Parathyroid adenoma (tissue), 2 donors: Measurements from ENCODE around the gene ADCY6.

Source experiments
- H2AFZ ChIP-seq: fragments of 300-600 bp; sonication (generic); one replicate; pipeline ENCODE4 v1.7.0; 2017; ENCODE audit warnings: antibody characterized with exemption, mild to moderate bottlenecking
- H3K27ac ChIP-seq: fragments of 300-600 bp; sonication (generic); one replicate; pipeline ENCODE4 v1.7.0; 2017
- H3K27me3 ChIP-seq: fragments of 300-600 bp; sonication (generic); one replicate; pipeline ENCODE4 v1.7.0; 2017; ENCODE audit warnings: low read length; ENCODE audit not compliant: control insufficient read depth, insufficient read depth
- H3K36me3 ChIP-seq: fragments of 300-600 bp; sonication (generic); one replicate; pipeline ENCODE4 v1.7.0; 2017; ENCODE audit warnings: low read length; ENCODE audit not compliant: control insufficient read depth, insufficient read depth
- H3K4me1 ChIP-seq: fragments of 300-600 bp; sonication (generic); one replicate; pipeline ENCODE4 v1.7.0; 2017; ENCODE audit warnings: control low read depth
- H3K4me2 ChIP-seq: fragments of 300-600 bp; sonication (generic); one replicate; pipeline ENCODE4 v1.7.0; 2017; ENCODE audit warnings: low read length
- H3K4me3 ChIP-seq: fragments of 300-600 bp; sonication (generic); one replicate; pipeline ENCODE4 v1.7.0; 2017; ENCODE audit warnings: low read depth, low read length
- H3K79me2 ChIP-seq: fragments of 300-600 bp; sonication (generic); one replicate; pipeline ENCODE4 v1.7.0; 2017; ENCODE audit warnings: control low read depth
- H3K9ac ChIP-seq: fragments of 300-600 bp; sonication (generic); one replicate; pipeline ENCODE4 v1.7.0; 2017; ENCODE audit warnings: mild to moderate bottlenecking
- H3K9me3 ChIP-seq: fragments of 300-600 bp; sonication (generic); one replicate; pipeline ENCODE4 v1.7.0; 2017; ENCODE audit warnings: low read length; ENCODE audit not compliant: control insufficient read depth
- TF ChIP-seq, protein P1 (sequence below): fragments of 300-600 bp; sonication (generic); IDR thresholded peaks from one replicate; pipeline ENCODE4 v1.7.0; 2017; ENCODE audit warnings: antibody characterized with exemption, mild to moderate bottlenecking
- donor health status: primary hyperparathyroidism.

ADCY6 gene

DNA sequence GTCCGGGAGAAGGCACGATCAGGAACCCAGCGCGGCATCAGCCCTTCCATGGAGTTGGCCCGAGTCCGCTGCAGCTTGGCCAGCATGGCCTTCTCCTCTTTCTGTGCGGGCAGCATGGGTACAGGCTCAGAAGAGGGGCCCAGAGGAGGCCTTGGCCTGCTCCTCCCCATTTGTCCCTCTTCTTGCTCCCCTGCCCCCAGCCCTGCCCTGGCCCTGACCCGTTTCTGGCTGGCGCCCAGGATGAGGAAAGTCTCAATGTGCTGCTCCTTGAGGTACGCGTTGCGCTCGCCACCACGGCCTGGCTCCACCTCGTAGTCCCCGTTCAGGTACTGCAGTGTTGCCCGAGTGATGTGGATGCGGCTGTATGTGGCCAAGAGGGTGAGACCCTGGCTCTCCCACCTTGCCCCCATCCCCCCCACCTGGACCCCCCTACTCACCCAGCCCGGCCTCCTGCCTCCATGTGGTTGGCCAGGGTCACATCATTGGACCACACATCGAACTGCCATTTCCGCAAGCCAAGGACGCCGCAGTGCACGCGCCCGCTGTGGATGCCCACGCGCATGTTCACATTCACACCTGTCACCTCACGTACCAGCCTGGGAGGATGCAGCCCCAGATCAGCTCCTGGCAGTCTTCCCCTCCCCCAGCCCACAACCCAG lies 12.8 kb downstream of the ADCY6 start:
- no peaks in the 10 kb centered on the region for H3K9me3 ChIP-seq
- TF ChIP-seq, protein P1, sequence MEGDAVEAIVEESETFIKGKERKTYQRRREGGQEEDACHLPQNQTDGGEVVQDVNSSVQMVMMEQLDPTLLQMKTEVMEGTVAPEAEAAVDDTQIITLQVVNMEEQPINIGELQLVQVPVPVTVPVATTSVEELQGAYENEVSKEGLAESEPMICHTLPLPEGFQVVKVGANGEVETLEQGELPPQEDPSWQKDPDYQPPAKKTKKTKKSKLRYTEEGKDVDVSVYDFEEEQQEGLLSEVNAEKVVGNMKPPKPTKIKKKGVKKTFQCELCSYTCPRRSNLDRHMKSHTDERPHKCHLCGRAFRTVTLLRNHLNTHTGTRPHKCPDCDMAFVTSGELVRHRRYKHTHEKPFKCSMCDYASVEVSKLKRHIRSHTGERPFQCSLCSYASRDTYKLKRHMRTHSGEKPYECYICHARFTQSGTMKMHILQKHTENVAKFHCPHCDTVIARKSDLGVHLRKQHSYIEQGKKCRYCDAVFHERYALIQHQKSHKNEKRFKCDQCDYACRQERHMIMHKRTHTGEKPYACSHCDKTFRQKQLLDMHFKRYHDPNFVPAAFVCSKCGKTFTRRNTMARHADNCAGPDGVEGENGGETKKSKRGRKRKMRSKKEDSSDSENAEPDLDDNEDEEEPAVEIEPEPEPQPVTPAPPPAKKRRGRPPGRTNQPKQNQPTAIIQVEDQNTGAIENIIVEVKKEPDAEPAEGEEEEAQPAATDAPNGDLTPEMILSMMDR, result no peak
- no peak overlapping the region for H3K9ac ChIP-seq
- H3K27ac ChIP-seq, result no peak overlapping the region
- no peaks in the 10 kb centered on the region for H3K4me1 ChIP-seq
- no peaks in the 10 kb centered on the region for H3K79me2 ChIP-seq
- H3K4me3 ChIP-seq, result no peak overlapping the region
- no peak overlapping the region for H2AFZ ChIP-seq
- H3K4me2 ChIP-seq, result no peak overlapping the region
- no peaks in the 10 kb centered on the region for H3K36me3 ChIP-seq
- H3K27me3 ChIP-seq, result no peaks in the 10 kb centered on the region

- H3K4me1 ChIP-seq, result no peaks in the 10 kb centered on the region
- no peak overlapping the region for H3K27ac ChIP-seq
- H3K36me3 ChIP-seq, result no peaks in the 10 kb centered on the region
- H3K4me2 ChIP-seq, result no peak overlapping the region
- TF ChIP-seq, protein P1, result no peak
- no peaks in the 10 kb centered on the region for H3K9me3 ChIP-seq
- H3K4me3 ChIP-seq, result no peak overlapping the region
- H2AFZ ChIP-seq, result no peak overlapping the region
- H3K9ac ChIP-seq, result no peak overlapping the region
- no peaks in the 10 kb centered on the region for H3K27me3 ChIP-seq
- H3K79me2 ChIP-seq, result no peaks in the 10 kb centered on the region
Measured at GRCh38 chr12:48775299-48775698, 13.6 kb downstream of the ADCY6 start.

- Histone ChIP-seq H3K4me2 (no peak overlapping the region), H2AFZ (no peak overlapping the region), H3K36me3 (no peaks in the 10 kb centered on the region), H3K79me2 (no peaks in the 10 kb centered on the region), H3K27me3 (no peaks in the 10 kb centered on the region), H3K4me1 (no peaks in the 10 kb centered on the region), H3K4me3 (no peak overlapping the region), H3K27ac (no peak overlapping the region), H3K9me3 (no peaks in the 10 kb centered on the region), H3K9ac (no peak overlapping the region)
- TF ChIP-seq, protein P1, result no peak
Measured at GRCh38 chr12:48774516-48774915, 14.4 kb downstream of the ADCY6 start.

DNA sequence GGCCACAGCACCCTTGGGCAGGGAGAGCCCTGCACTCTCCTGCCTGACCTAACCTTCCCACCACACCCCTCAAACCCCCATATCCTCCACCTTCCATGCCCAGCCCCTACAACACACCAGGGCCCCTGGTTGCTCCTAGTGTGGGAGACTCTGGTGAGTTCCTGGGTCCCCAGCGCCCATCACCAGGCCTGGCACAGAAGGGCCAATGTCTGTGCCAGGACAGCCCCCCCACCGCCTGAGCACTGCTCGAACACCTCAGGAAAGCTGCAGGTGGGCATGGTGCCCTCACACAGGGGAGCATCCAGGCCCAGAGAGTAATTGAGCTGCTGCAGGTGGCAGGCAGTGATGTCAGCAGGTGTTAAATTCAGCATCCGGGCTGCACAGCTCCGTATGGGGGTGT lies 15.2 kb downstream of the ADCY6 start:
- H3K27ac ChIP-seq, result no peak overlapping the region

More for the DNA sequence above, 15.2 kb downstream of the ADCY6 start:
- no peak overlapping the region for H3K9ac ChIP-seq
- H3K4me3 ChIP-seq, result no peak overlapping the region
- H2AFZ ChIP-seq, result no peak overlapping the region
- no peaks in the 10 kb centered on the region for H3K27me3 ChIP-seq
- TF ChIP-seq, protein P1, result no peak
- H3K4me2 ChIP-seq, result no peak overlapping the region
- no peaks in the 10 kb centered on the region for H3K79me2 ChIP-seq
- H3K36me3 ChIP-seq, result no peaks in the 10 kb centered on the region
- no peaks in the 10 kb centered on the region for H3K9me3 ChIP-seq
- H3K4me1 ChIP-seq, result no peaks in the 10 kb centered on the region
